Tibial artery (tissue), 4 donors: Measurements from ENCODE around the gene PCNT.

ENCODE experiments used
- DNase-seq, 2 donors: peaks; one replicate each; pipeline ENCODE4 v3.0.0-alpha.2; 2019
- H3K27ac ChIP-seq, 2 donors: fragments of 200-600 bp; sonication (generic) in 1 of 2; 1 replicate in 1 of 2; 2 replicates in 1 of 2; pipeline ENCODE4 v1.5.1; 2018 to 2019; ENCODE audit warnings: mild to moderate bottlenecking in 1 of 2
- H3K27me3 ChIP-seq, 2 donors: fragments of 200-600 bp; sonication (generic) in 1 of 2; one replicate each; pipeline versions ENCODE4 v1.5.1 to v1.6.0; 2016 to 2019
- H3K36me3 ChIP-seq, 3 donors: fragments of 200-600 bp; sonication (generic) in 2 of 3; one replicate each; pipeline ENCODE4 v1.5.1; 2016 to 2019; ENCODE audit warnings: mild to moderate bottlenecking in 2 of 3
- H3K4me1 ChIP-seq, 4 donors: fragments of 200-600 bp; sonication (generic) in 2 of 4; 1 replicate in 3 of 4; 2 replicates in 1 of 4; pipeline ENCODE4 v1.5.1; 2016 to 2019
- H3K4me3 ChIP-seq, 2 donors: fragments of 200-600 bp; sonication (generic) in 1 of 2; 1 replicate in 1 of 2; 2 replicates in 1 of 2; pipeline ENCODE4 v1.5.1; 2018 to 2019; ENCODE audit warnings: mild to moderate bottlenecking in 2 of 2
- H3K9me3 ChIP-seq, 3 donors: fragments of 200-600 bp; sonication (generic) in 1 of 3; one replicate each; pipeline ENCODE4 v1.5.1; 2016 to 2019
- intact Hi-C: fragments of 100-400 bp; cut with DNase I; formaldehyde crosslinking; loops from one replicate; pipeline ENCODE4 v1.15.0; 2023; ENCODE audit warnings: low total_unique reads
- TF ChIP-seq, protein P1 (sequence below), 2 experiments: fragments of 200-600 bp in 1 of 2; fragments of 450-650 bp in 1 of 2; IDR thresholded peaks; one replicate each; pipeline ENCODE4 v1.5.1; 2017 to 2019; ENCODE audit warnings: antibody characterized with exemption in 2 of 2, mild to moderate bottlenecking in 1 of 2, moderate library complexity in 1 of 2

PCNT gene

GRCh38 chr21:46489800-46490199 lies 165.8 kb downstream of the PCNT start:
- no peak overlapping the region for H3K4me3 ChIP-seq
- H3K9me3 ChIP-seq = no peaks in the 10 kb centered on the region
- no peaks in the 10 kb centered on the region for H3K27me3 ChIP-seq
- no peak overlapping the region for H3K27ac ChIP-seq
- TF ChIP-seq, protein P1, sequence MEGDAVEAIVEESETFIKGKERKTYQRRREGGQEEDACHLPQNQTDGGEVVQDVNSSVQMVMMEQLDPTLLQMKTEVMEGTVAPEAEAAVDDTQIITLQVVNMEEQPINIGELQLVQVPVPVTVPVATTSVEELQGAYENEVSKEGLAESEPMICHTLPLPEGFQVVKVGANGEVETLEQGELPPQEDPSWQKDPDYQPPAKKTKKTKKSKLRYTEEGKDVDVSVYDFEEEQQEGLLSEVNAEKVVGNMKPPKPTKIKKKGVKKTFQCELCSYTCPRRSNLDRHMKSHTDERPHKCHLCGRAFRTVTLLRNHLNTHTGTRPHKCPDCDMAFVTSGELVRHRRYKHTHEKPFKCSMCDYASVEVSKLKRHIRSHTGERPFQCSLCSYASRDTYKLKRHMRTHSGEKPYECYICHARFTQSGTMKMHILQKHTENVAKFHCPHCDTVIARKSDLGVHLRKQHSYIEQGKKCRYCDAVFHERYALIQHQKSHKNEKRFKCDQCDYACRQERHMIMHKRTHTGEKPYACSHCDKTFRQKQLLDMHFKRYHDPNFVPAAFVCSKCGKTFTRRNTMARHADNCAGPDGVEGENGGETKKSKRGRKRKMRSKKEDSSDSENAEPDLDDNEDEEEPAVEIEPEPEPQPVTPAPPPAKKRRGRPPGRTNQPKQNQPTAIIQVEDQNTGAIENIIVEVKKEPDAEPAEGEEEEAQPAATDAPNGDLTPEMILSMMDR (IDR thresholded peaks at IDR 0.05) = no peak
- no peak for DNase-seq
- intact Hi-C loops = no loop called here
- peaks cover 15 to 26% (median 25%) of the 10 kb centered on the region in 3 donors for H3K36me3 ChIP-seq
- H3K4me1 ChIP-seq = no peaks in the 10 kb centered on the region

- no peak overlapping the region for H3K27ac ChIP-seq
- no peak for DNase-seq
- H3K36me3 ChIP-seq = peaks cover 15 to 24% (median 21%) of the 10 kb centered on the region in 3 donors
- intact Hi-C loops = no loop called here
- no peak overlapping the region for H3K4me3 ChIP-seq
- no peaks in the 10 kb centered on the region for H3K4me1 ChIP-seq
- TF ChIP-seq, protein P1 (IDR thresholded peaks at IDR 0.05) = no peak
- no peaks in the 10 kb centered on the region for H3K9me3 ChIP-seq
- H3K27me3 ChIP-seq = no peaks in the 10 kb centered on the region
These were observed 167.6 kb downstream of the PCNT start for GRCh38 chr21:46491553-46491952.

GRCh38 chr21:46492851-46493250 lies 168.9 kb downstream of the PCNT start:
- H3K4me1 ChIP-seq = no peaks in the 10 kb centered on the region
- no peak overlapping the region for H3K27ac ChIP-seq
- peaks cover 18 to 34% (median 26%) of the 10 kb centered on the region in 3 donors for H3K36me3 ChIP-seq
- intact Hi-C loops = no loop called here
- H3K4me3 ChIP-seq = no peak overlapping the region
- no peaks in the 10 kb centered on the region for H3K27me3 ChIP-seq
- no peaks in the 10 kb centered on the region for H3K9me3 ChIP-seq
- TF ChIP-seq, protein P1 (IDR thresholded peaks at IDR 0.05) = no peak
- no peak for DNase-seq

- H3K36me3 ChIP-seq = peaks cover 25 to 44% (median 36%) of the 10 kb centered on the region in 3 donors
These were observed 169.9 kb downstream of the PCNT start for GRCh38 chr21:46493828-46494227.

More at GRCh38 chr21:46493828-46494227, 169.9 kb downstream of the PCNT start:
- TF ChIP-seq, protein P1 (IDR thresholded peaks at IDR 0.05) = no peak
- no peaks in the 10 kb centered on the region for H3K27me3 ChIP-seq
- intact Hi-C loops = no loop called here
- H3K4me3 ChIP-seq = no peak overlapping the region
- no peak overlapping the region for H3K27ac ChIP-seq
- DNase-seq = no peak
- no peaks in the 10 kb centered on the region for H3K9me3 ChIP-seq
- no peaks in the 10 kb centered on the region for H3K4me1 ChIP-seq
